KMS-11 (cell line): ENCODE measurements around the gene METTL21A.

Experiments
- H2AFZ ChIP-seq: fragments of 200-600 bp; sonication (generic); 2 replicates; pipeline ENCODE4 v1.6.1; 2016; ENCODE audit warnings: antibody characterized with exemption, mixed run types, low read depth
- H3K27ac ChIP-seq: fragments of 200-600 bp; sonication (generic); 2 replicates; pipeline ENCODE4 v1.6.1; 2016; ENCODE audit warnings: mild to moderate bottlenecking, mixed run types
- H3K27me3 ChIP-seq: fragments of 200-600 bp; sonication (generic); 2 replicates; pipeline ENCODE4 v1.6.1; 2017; ENCODE audit warnings: mild to moderate bottlenecking, low read depth, mixed run types, moderate library complexity; ENCODE audit not compliant: insufficient read depth
- H3K36me3 ChIP-seq: fragments of 200-600 bp; sonication (generic); 2 replicates; pipeline ENCODE4 v1.6.1; 2017; ENCODE audit warnings: mild to moderate bottlenecking, mixed run types; ENCODE audit not compliant: insufficient read depth
- H3K4me1 ChIP-seq: fragments of 200-600 bp; sonication (generic); 2 replicates; pipeline ENCODE4 v1.6.1; 2016; ENCODE audit warnings: mild to moderate bottlenecking, low read depth, mixed run types; ENCODE audit not compliant: poor library complexity, severe bottlenecking
- H3K4me2 ChIP-seq: fragments of 200-600 bp; sonication (generic); 2 replicates; pipeline ENCODE4 v1.7.0; 2016; ENCODE audit warnings: mild to moderate bottlenecking, mixed run types
- H3K4me3 ChIP-seq: fragments of 200-600 bp; sonication (generic); IDR thresholded peaks from 2 replicates; pipeline ENCODE4 v1.6.1; 2017; ENCODE audit warnings: low read depth, low read length, mixed read lengths; ENCODE audit not compliant: insufficient read depth
- H3K79me2 ChIP-seq: fragments of 200-600 bp; sonication (generic); 2 replicates; pipeline ENCODE4 v1.6.1; 2016; ENCODE audit warnings: low read depth, mixed run types; ENCODE audit not compliant: insufficient read depth
- H3K9ac ChIP-seq: fragments of 200-600 bp; sonication (generic); 2 replicates; pipeline ENCODE4 v1.6.1; 2016; ENCODE audit warnings: mild to moderate bottlenecking, mixed run types
- H4K20me1 ChIP-seq: fragments of 200-600 bp; sonication (generic); 2 replicates; pipeline ENCODE4 v1.6.1; 2016; ENCODE audit warnings: mild to moderate bottlenecking, mixed run types; ENCODE audit not compliant: insufficient read depth
- TF ChIP-seq, protein P1 (sequence below): fragments of 200-600 bp; sonication (generic); conservative IDR thresholded peaks from 2 replicates; pipeline ENCODE4 v1.6.1; 2017; ENCODE audit warnings: low read depth, mild to moderate bottlenecking, antibody characterized with exemption, low read length, moderate library complexity, mixed read lengths

The METTL21A gene

DNA sequence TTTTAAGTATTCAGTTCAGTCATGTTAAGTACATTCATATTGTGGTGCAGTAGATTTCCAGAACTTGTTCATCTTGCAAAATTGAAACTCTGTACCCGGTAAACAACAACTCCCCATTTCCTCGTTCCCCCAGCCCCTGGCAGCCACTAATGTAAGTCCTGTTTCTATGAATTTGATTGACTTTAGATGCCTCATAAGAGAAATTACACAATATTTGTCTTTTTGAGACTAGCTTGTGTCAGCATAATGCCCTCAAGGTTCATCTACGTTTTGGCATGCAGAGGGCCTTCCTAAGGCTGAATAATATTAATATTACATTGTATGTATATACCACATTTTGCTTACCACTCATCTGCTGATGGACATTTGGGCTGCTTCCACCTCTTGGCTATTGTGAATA lies 30.9 kb downstream of the METTL21A start:
- Histone ChIP-seq H3K9ac (no peak overlapping the region), H4K20me1 (no peaks in the 10 kb centered on the region), H3K27ac (no peak overlapping the region), H3K4me3 (no peak overlapping the region), H3K79me2 (no peaks in the 10 kb centered on the region), H3K36me3 (0 out of 2 replicates have a peak, but pooled peaks cover 7% of the 10 kb centered on the region), H2AFZ (no peak overlapping the region), H3K4me2 (no peak overlapping the region), H3K27me3 (no peaks in the 10 kb centered on the region), H3K4me1 (no peaks in the 10 kb centered on the region)
- TF ChIP-seq, protein P1, sequence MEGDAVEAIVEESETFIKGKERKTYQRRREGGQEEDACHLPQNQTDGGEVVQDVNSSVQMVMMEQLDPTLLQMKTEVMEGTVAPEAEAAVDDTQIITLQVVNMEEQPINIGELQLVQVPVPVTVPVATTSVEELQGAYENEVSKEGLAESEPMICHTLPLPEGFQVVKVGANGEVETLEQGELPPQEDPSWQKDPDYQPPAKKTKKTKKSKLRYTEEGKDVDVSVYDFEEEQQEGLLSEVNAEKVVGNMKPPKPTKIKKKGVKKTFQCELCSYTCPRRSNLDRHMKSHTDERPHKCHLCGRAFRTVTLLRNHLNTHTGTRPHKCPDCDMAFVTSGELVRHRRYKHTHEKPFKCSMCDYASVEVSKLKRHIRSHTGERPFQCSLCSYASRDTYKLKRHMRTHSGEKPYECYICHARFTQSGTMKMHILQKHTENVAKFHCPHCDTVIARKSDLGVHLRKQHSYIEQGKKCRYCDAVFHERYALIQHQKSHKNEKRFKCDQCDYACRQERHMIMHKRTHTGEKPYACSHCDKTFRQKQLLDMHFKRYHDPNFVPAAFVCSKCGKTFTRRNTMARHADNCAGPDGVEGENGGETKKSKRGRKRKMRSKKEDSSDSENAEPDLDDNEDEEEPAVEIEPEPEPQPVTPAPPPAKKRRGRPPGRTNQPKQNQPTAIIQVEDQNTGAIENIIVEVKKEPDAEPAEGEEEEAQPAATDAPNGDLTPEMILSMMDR = no peak

DNA sequence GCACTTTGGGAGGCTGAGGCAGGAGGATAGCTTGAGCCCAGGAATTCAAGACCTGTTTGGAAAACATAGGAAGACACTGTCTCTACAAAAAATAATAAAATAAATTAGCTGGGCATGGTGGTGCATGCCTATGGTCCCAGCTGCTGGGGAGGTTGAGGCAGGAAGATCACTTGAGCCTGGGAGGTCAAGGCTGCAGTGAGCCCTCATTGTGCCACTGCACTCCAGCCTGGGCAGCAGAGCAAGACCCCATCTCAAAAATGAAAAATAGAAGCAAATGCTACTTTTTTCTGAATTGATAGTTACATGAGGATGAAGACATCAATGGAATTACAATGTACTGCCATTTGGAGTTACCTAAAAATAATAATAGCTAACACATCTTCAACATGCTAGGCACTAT lies 31.9 kb downstream of the METTL21A start:
- 0 out of 2 replicates have a peak, but pooled peaks cover 7% of the 10 kb centered on the region for H3K36me3 ChIP-seq
- no peaks in the 10 kb centered on the region for H3K79me2 ChIP-seq
- no peaks in the 10 kb centered on the region for H3K27me3 ChIP-seq
- no peak overlapping the region for H3K4me3 ChIP-seq
- H3K4me2 ChIP-seq = no peak overlapping the region
- H3K9ac ChIP-seq = no peak overlapping the region
- TF ChIP-seq, protein P1 = no peak
- H3K27ac ChIP-seq = no peak overlapping the region
- no peaks in the 10 kb centered on the region for H4K20me1 ChIP-seq
- no peak overlapping the region for H2AFZ ChIP-seq
- H3K4me1 ChIP-seq = no peaks in the 10 kb centered on the region

GRCh38 chr2:207589143-207589542 lies 36.1 kb downstream of the METTL21A start:
- TF ChIP-seq, protein P1 = no peak
- H2AFZ ChIP-seq = no peak overlapping the region
- no peak overlapping the region for H3K27ac ChIP-seq
- H3K4me3 ChIP-seq = no peak overlapping the region
- no peaks in the 10 kb centered on the region for H3K36me3 ChIP-seq
- no peak overlapping the region for H3K4me2 ChIP-seq
- no peaks in the 10 kb centered on the region for H3K79me2 ChIP-seq
- H4K20me1 ChIP-seq = no peaks in the 10 kb centered on the region
- H3K9ac ChIP-seq = no peak overlapping the region
- no peaks in the 10 kb centered on the region for H3K27me3 ChIP-seq
- no peaks in the 10 kb centered on the region for H3K4me1 ChIP-seq

DNA sequence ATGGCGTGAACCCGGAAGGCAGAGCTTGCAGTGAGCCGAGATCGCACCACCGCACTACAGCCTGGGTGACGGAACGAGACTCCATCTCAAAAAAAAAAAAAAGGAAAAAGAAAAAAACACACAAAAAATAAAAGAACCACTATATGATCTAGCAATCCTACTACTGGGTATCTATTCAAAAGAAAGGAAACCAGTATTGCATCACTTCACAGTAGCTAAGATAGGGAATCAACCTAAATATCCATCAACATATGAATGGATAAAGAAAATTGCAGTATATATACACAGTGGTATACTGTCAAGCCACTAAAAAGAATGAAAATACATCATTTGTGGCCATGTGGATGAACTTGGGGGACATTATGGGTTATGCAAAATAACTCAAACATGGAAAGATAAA lies 37.9 kb downstream of the METTL21A start:
- Histone ChIP-seq H3K36me3 (no peaks in the 10 kb centered on the region), H3K27ac (no peak overlapping the region), H3K27me3 (no peaks in the 10 kb centered on the region), H3K4me2 (no peak overlapping the region), H2AFZ (no peak overlapping the region), H3K4me1 (no peaks in the 10 kb centered on the region), H3K79me2 (no peaks in the 10 kb centered on the region), H3K9ac (no peak overlapping the region), H3K4me3 (no peak overlapping the region), H4K20me1 (no peaks in the 10 kb centered on the region)
- TF ChIP-seq, protein P1 = no peak

DNA sequence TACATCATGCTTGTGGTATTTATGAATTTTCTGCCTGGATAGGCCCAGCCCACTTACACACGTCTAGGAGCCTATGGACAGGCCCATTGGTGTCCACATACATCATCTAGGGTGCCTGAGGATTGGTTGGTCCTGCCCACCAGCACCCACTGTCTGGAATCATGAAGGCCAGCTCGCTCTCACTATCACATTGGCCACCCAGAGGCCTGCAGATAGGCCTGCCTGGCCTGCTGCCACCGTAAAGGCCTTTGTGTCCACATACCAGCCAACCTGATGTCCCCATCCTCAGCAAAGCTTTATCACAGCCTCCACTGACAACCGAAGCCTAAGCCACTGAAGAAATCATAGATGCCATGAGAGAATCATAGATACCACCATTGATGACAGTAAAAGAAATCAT lies 40.2 kb downstream of the METTL21A start:
- Histone ChIP-seq H3K4me3 (no peak overlapping the region), H3K79me2 (no peaks in the 10 kb centered on the region), H4K20me1 (no peaks in the 10 kb centered on the region), H3K9ac (no peak overlapping the region), H3K36me3 (no peaks in the 10 kb centered on the region), H3K27me3 (no peaks in the 10 kb centered on the region), H3K4me2 (no peak overlapping the region), H2AFZ (no peak overlapping the region), H3K27ac (no peak overlapping the region), H3K4me1 (no peaks in the 10 kb centered on the region)
- TF ChIP-seq, protein P1 = no peak
